ENCODE measurements around the gene CARD11. TPM values are rescaled to one million over a fixed set of nuclear protein-coding genes. Genes with fewer than 3 reads are reported as not detected.
A peak's percentile ranks its signal among the peaks of the same experiment; 100 is the strongest.

CARD11 gene
- total RNA-seq, 2 experiments from 2014 or later = 118 to 122 TPM

GRCh38 chr7:2905027-2905426 is 138.6 kb downstream of the CARD11 start:
- POLR2A ChIA-PET = no interaction called here
- H3K4me1 Mint-ChIP-seq (ENCODE audit: low read depth) = peaks cover 8% of the 10 kb centered on the region

GRCh38 chr7:2904202-2904601 is 139.5 kb downstream of the CARD11 start:
- H3K36me3 Mint-ChIP-seq (ENCODE audit: low read depth) = peaks cover 59% of the 10 kb centered on the region
- no peak for TF ChIP-seq CTCF (IDR thresholded peaks at IDR 0.05)
- peak overlapping the region; percentile 57 for H3K27ac Mint-ChIP-seq
- H3K27me3 Mint-ChIP-seq = no peaks in the 10 kb centered on the region
- H3K9me3 Mint-ChIP-seq = no peaks in the 10 kb centered on the region
- no peak overlapping the region for H3K4me3 Mint-ChIP-seq
- H3K27ac ChIP-seq (ENCODE audit: low read depth in 1 of 2, low read length in 2 of 2) = no peak overlapping the region
- H3K27me3 ChIP-seq (ENCODE audit: control insufficient read depth in 1 of 2, insufficient read depth in 2 of 2, low read length in 2 of 2) = no peaks in the 10 kb centered on the region
- peaks cover 43% of the 10 kb centered on the region for H3K36me3 ChIP-seq (ENCODE audit: insufficient read depth, low read length)
- intact Hi-C loops (cut with DNase I, micrococcal nuclease) = no loop called here
- peaks cover 22% of the 10 kb centered on the region for H3K4me1 ChIP-seq (ENCODE audit: insufficient read depth, low read length)
- H3K9me3 ChIP-seq (ENCODE audit: control insufficient read depth in 1 of 2, insufficient read depth in 1 of 2, low read length in 2 of 2) = peaks cover 6 to 36% of the 10 kb centered on the region in 2 experiments
- no peak for DNase-seq
- ATAC-seq (ENCODE audit: poor library complexity) = no peak
- peaks cover 8% of the 10 kb centered on the region for H3K4me1 Mint-ChIP-seq (ENCODE audit: low read depth)
- CTCF ChIA-PET = no interaction called here
- H3K4me3 ChIP-seq (ENCODE audit: low read length) = no peak overlapping the region
- POLR2A ChIA-PET = interaction anchor here (0.6 to 1.3 kb wide), 2 partner anchors 10 to 23 kb away, joined by 3 to 5 read pairs; no protein-coding TSS in a partner anchor

More at GRCh38 chr7:2905027-2905426, 138.6 kb downstream of the CARD11 start:
- Histone ChIP-seq H3K36me3 (ENCODE audit: insufficient read depth, low read length) (peaks cover 49% of the 10 kb centered on the region), H3K27me3 (ENCODE audit: control insufficient read depth in 1 of 2, insufficient read depth in 2 of 2, low read length in 2 of 2) (no peaks in the 10 kb centered on the region), H3K9me3 (ENCODE audit: control insufficient read depth in 1 of 2, insufficient read depth in 1 of 2, low read length in 2 of 2) (peaks cover 6 to 29% of the 10 kb centered on the region in 2 experiments), H3K27ac (ENCODE audit: low read depth in 1 of 2, low read length in 2 of 2) (no peak overlapping the region), H3K4me1 (ENCODE audit: insufficient read depth, low read length) (peaks cover 22% of the 10 kb centered on the region), H3K4me3 (ENCODE audit: low read length) (no peak overlapping the region)
- no peak overlapping the region for H3K27ac Mint-ChIP-seq
- H3K4me3 Mint-ChIP-seq = no peak overlapping the region
- peaks cover 65% of the 10 kb centered on the region for H3K36me3 Mint-ChIP-seq (ENCODE audit: low read depth)
- no peaks in the 10 kb centered on the region for H3K27me3 Mint-ChIP-seq
- no peaks in the 10 kb centered on the region for H3K9me3 Mint-ChIP-seq
- ATAC-seq (ENCODE audit: poor library complexity) (no peak), DNase-seq (no peak)
- no peak for TF ChIP-seq CTCF (IDR thresholded peaks at IDR 0.05)
- CTCF ChIA-PET = no interaction called here
- intact Hi-C loops (cut with DNase I, micrococcal nuclease) = no loop called here

- H3K36me3 Mint-ChIP-seq (ENCODE audit: low read depth) = peaks cover 56% of the 10 kb centered on the region
- TF ChIP-seq CTCF (IDR thresholded peaks at IDR 0.05) = no peak
- ATAC-seq (ENCODE audit: poor library complexity) = no peak
- POLR2A ChIA-PET = interaction anchor here (1.3 kb wide), 1 partner anchor 9 kb away, joined by 5 read pairs; no protein-coding TSS in a partner anchor
- H3K4me1 ChIP-seq (ENCODE audit: insufficient read depth, low read length) = peaks cover 22% of the 10 kb centered on the region
- intact Hi-C loops (cut with DNase I, micrococcal nuclease) = no loop called here
- H3K4me3 ChIP-seq (ENCODE audit: low read length) = no peak overlapping the region
- H3K4me1 Mint-ChIP-seq (ENCODE audit: low read depth) = peaks cover 8% of the 10 kb centered on the region
- H3K9me3 ChIP-seq (ENCODE audit: control insufficient read depth in 1 of 2, insufficient read depth in 1 of 2, low read length in 2 of 2) = peaks cover 6 to 32% of the 10 kb centered on the region in 2 experiments
- no peak overlapping the region for H3K27ac ChIP-seq (ENCODE audit: low read depth in 1 of 2, low read length in 2 of 2)
- H3K9me3 Mint-ChIP-seq = no peaks in the 10 kb centered on the region
- H3K36me3 ChIP-seq (ENCODE audit: insufficient read depth, low read length) = peaks cover 43% of the 10 kb centered on the region
- peak overlapping the region; percentile 57 for H3K27ac Mint-ChIP-seq
- CTCF ChIA-PET = no interaction called here
- H3K4me3 Mint-ChIP-seq = no peak overlapping the region
- no peak for DNase-seq
- no peaks in the 10 kb centered on the region for H3K27me3 Mint-ChIP-seq
- H3K27me3 ChIP-seq (ENCODE audit: control insufficient read depth in 1 of 2, insufficient read depth in 2 of 2, low read length in 2 of 2) = no peaks in the 10 kb centered on the region
Observed at GRCh38 chr7:2903682-2904162, 139.9 kb downstream of the CARD11 start.

Data from CD4-positive, alpha-beta T cell (primary cell).